COLO829 (cell line): Measurements from ENCODE around the gene BRD7.

Experiments
- DNase-seq: peaks from one replicate; pipeline ENCODE4 v3.0.0; 2012; ENCODE audit warnings: low spot score

Gene BRD7

DNA sequence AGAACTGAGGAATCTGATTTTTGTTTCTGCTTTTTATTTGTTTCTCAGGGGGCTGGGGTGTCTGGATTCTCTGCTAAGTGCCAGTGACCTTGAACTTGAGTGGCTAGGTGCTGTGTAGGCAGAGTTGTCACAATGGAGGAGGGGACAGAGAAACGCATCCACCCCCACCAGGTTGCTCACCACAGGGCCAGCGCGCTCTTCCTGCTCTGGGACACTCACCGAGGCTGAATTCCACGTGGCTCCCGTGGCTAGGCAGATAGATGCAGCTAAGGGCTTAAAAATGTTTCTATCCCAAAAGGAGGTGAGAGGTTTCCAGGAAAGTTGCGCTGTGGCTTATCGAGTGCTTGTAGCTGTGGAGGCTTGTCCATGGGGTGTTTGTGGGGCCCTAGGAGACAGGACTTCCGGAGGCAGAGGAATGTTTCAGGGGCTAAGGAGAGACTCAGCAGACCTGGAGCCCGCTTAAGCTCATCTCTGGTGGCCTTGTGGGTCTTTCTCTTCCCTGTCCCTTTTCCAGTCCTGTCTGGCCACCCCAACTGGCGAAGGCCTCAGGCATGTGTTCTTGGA is 65.7 kb downstream of the BRD7 start:
- DNase-seq = no peak

- no peak for DNase-seq
Observed at GRCh38 chr16:50302472-50303005, 66.2 kb downstream of the BRD7 start.

DNA sequence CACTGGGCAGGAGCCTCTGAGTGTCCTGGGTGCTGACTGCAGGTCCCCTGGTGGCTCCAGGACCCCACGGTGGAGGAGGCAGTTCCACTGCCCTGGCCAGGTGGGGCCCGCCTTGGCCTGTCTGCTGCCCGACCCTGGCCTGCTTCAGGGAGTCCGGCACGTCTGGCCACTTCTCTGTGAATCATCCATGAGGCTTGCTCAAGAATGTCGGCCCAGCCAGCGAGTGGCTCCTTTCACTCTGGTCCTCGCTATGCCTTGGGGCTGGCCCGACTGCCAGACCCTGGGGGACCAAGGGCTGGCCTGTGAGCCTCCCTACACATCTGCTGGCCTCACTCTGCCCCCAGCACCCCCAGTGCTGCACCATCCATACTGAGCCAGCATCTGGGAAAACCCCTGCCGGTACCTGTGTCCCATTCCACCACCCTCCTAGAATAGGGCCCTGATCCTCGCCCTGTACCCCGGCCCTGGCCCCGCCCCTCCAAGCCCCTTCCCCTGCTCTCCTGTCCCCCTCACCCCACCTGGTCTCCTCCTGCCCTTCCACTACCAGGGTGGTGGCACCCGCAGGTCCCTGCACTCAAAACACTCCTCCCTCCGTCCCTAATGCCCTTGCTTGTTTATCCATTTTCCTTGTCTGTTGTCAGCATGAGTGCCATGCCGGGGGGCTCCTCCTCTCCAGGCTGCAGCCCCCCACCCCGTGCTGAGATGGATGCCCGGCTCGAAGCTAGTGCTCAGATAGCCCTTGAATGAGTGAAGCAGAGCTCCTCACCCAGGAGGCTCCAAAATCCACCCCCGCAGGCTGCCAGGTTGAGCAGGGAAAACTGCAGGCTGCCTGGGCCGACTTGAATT is 66.9 kb downstream of the BRD7 start:
- DNase-seq = no peak

- DNase-seq = no peak
Observed at GRCh38 chr16:50300942-50301625, 67.7 kb downstream of the BRD7 start.

- no peak for DNase-seq
Observed at GRCh38 chr16:50299508-50300105, 69.2 kb downstream of the BRD7 start.

DNA sequence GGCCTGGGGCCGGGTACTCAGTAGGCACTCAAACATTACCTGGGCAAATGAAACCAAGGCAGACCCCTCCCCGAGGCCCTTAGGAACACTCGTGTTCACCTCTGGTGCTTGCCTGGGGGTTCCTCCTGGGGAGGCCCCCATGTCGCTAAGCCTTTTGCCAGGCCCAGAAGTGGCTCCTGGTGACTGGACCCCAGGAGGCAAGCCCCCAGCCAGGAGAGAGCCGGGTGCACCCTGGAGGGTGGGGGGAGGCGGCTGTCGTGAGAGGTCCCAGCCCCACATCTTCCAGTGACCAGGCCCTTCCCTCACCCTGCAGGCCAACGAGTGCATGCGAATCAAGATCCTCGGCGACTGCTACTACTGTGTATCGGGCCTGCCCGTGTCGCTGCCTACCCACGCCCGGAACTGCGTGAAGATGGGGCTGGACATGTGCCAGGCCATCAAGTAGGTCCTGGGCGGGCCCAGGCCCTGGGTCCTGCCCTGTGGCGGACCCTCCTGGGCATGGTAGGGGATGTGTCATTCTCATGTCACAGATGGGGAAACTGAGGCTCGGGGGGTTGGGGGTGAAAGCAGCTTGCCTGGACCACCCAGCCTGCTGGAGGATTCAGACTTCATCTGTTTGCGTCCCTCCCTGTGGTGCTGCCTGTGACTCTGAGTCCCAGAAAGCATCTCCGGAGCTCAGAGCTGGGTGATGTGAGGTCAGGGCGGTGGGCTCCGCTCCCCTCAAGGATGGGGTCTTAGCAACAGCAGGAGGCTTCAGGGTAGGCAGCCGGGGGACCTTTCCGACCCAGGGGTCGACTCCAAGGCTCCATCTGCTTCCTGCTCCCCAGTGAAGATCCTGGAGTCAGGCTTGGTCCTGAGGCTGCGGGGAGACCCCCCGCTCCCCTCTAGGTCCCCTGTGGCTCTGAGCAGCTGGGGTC is 69.9 kb downstream of the BRD7 start:
- no peak for DNase-seq

DNA sequence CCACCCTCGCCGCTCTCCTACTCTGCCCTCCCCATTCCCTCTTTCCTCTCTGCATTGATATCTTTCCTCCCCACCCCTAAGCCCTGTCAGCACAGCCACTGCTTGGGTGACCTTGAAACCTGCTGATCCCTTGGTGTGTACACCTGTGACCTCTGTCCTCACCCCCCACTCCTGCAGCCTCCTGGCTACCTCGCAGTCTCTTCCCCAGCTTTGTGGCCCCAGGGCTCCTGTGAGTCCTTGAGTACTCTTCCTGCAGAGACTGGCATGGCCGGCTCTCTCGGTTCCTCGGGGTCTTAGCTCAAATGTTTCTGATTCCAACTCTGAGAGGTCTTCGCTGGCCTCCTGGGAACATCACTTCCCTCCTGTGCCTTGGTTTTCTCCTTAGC is 70.7 kb downstream of the BRD7 start:
- DNase-seq = no peak

- DNase-seq = no peak
Observed at GRCh38 chr16:50297301-50298074, 71.3 kb downstream of the BRD7 start.

- DNase-seq = no peak
Observed at GRCh38 chr16:50296807-50297206, 72.0 kb downstream of the BRD7 start.

GRCh38 chr16:50295541-50296132 is 73.2 kb downstream of the BRD7 start:
- DNase-seq = no peak

- DNase-seq = no peak
Observed at GRCh38 chr16:50294955-50295354, 73.8 kb downstream of the BRD7 start.

DNA sequence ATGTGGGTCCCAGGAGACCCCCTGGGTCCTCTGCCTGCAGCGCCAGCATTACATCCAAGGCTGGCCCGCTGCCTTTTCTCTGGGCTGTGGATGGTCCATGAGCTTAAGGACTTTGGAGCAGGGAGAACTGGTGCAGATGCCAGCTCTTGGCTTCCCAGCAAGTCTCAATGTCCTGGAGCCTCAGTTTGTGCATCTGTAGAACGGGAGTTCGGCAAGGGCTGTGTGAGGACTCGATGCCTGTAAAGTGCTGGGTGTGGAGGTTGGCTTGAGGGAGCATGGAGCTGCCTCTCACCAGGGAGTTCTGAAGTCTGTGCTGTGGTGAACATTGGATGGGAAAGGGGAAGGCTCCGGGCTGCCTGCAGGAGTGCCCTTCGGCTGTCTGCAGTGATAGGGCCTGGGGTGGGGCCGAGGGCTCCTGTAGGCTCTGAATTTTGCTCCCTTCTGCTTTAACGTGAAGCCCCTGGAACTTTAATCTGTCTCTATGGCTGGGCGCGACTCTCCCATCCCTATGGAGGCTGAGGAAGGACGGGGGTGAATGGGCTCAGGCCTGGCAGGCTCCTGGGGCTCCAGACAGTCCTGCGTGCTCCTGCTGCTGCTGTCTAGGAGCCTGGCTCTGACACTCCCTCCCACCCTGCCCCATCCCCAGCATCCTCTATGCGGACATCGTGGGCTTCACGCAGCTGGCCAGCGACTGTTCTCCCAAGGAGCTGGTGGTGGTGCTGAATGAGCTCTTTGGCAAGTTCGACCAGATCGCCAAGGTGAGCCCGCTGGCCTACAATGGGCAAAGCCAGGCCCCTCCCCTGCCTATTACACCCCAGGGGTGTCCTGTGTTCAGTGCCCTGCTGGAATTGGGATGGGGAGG is 74.6 kb downstream of the BRD7 start:
- no peak for DNase-seq

DNA sequence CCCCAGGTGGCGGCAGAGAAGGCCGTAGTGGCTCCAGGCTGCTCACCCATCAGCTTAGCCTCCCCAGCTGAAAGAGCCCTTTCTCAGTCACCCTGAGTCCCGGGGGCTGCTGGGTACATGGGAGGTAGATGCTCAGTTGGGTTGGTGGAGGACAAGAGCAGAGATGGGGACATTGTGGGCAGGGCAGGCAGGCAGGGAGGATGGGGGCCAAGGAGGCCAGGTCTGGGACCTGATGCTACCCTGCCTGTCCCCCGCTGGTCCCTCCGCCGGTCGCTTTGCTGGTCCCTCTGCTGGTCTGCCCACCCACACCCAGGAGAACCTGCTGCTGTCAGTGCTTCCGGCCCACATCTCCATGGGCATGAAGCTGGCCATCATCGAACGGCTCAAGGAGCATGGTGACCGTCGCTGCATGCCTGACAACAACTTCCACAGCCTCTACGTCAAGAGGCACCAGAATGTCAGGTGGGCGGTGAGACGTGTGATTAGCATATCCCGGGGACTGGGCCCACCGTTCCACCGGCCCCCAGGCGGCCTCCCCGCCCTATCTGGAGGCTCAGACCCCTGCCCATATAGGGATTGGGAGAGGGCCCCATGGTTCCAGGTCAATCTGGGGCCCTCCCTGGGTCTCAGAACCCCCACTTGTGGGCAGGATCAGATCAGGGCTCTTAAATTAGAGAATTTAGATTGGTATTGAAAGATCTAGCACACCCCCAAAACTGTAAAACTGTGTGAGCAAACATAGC is 75.6 kb downstream of the BRD7 start:
- no peak for DNase-seq

GRCh38 chr16:50292566-50292948 is 76.2 kb downstream of the BRD7 start:
- DNase-seq = no peak

- no peak for DNase-seq
Observed at GRCh38 chr16:50291719-50292565, 76.8 kb downstream of the BRD7 start.

DNA sequence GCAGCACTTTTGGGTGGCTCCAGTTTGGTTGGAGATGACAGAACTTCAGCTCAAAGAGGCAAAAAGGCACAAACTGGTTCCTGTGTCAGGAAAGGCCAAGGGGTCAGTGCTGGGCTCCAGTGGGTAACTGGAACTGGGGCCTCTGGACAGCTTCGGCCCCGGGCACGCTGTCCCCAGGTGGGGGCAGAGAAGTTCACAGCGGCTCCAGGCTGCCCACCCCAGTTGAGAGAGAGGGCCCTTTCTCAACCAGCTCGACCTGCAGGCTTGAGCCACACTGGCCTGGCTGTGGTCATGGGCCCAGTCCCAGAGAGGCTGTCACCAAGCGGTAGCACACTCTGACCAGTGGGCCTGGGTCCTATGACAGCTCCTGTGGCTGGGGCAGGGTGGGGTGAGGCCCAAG is 77.9 kb downstream of the BRD7 start:
- DNase-seq = no peak

DNA sequence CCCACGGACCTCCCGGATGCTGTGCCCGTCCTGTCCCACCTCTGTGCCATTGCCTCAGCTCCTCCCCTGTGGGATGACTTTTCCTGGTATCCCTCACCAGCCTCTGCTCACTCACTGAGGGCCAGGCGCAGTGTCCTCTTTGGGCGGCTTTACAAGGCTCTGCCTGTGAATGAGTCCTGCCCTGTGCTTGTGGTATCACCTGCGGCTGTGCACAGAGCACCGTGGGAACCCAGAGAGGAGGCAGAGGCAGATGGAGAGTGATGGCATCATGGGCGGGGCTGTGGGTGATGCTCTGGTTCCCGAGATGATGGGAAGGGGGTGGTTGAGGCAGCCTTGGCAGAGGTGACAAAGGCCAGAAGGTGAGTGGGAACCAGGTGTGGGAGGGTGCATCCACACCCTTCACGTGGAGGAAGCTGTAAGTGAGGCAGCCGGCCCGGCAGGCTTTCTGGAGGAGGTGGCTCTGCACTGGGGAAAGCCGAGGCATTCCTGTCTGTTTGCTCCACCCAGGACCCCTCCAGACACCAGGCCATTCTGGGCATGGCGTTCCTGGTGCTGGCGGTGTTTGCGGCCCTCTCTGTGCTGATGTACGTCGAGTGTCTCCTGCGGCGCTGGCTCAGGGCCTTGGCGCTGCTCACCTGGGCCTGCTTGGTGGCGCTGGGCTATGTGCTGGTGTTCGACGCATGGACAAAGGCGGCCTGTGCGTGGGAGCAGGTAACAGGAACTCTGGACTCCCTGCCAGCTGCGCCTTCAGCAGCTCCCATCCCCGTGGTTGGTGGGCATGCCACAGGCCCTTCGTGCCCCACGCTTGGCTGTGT is 78.6 kb downstream of the BRD7 start:
- no peak for DNase-seq
